Islet precursor cell (in vitro differentiated cells): Measurements from ENCODE around the gene EMCN.
"Not testable (repeated sequence)": the region's sequence is repeated elsewhere in the genome, so short reads cannot be mapped to it uniquely, and the experiment has no call there.

ENCODE experiments used
- DNase-seq: peaks from one replicate; pipeline ENCODE4 v3.0.0-alpha.2; 2018

The EMCN gene

GRCh38 chr4:100369871-100370270, 148.0 kb downstream of the EMCN start:
- no peak for DNase-seq

- DNase-seq = no peak
Observed at GRCh38 chr4:100367451-100367850, 150.4 kb downstream of the EMCN start.

- DNase-seq = no peak
Observed at GRCh38 chr4:100366213-100366612, 151.6 kb downstream of the EMCN start.

- no peak for DNase-seq
Observed at GRCh38 chr4:100362366-100362765, 155.5 kb downstream of the EMCN start.

- DNase-seq = no peak
Observed at GRCh38 chr4:100361336-100361735, 156.5 kb downstream of the EMCN start.

- peak; percentile 43 for DNase-seq
Observed at GRCh38 chr4:100360211-100360610, 157.6 kb downstream of the EMCN start.

GRCh38 chr4:100359441-100359840, 158.4 kb downstream of the EMCN start:
- no peak for DNase-seq

- DNase-seq = no peak
Observed at GRCh38 chr4:100357542-100357941, 160.3 kb downstream of the EMCN start.

GRCh38 chr4:100356172-100356571, 161.7 kb downstream of the EMCN start:
- no peak for DNase-seq

GRCh38 chr4:100352352-100352751, 165.5 kb downstream of the EMCN start:
- DNase-seq = not testable (repeated sequence)

GRCh38 chr4:100348473-100348872, 169.3 kb downstream of the EMCN start:
- no peak for DNase-seq

- DNase-seq = no peak
Observed at GRCh38 chr4:100347241-100347640, 170.6 kb downstream of the EMCN start.

- DNase-seq = no peak
Observed at GRCh38 chr4:100345585-100345984, 172.2 kb downstream of the EMCN start.
